MM.1S (cell line): ENCODE results near the gene PCDH9.

Source experiments
- CTCF ChIP-seq: fragments of 300-600 bp; sonication (generic); IDR thresholded peaks from 2 replicates; pipeline ENCODE4 v1.5.1; 2016; ENCODE audit warnings: antibody characterized with exemption, low read length, mixed read lengths
- EZH2 ChIP-seq: fragments of 300-600 bp; sonication (generic); optimal IDR thresholded peaks from 2 replicates; pipeline ENCODE3; 2017; ENCODE audit warnings: low read depth, mild to moderate bottlenecking, antibody characterized with exemption, low read length, mixed read lengths
- EZH2phosphoT487 ChIP-seq: fragments of 300-600 bp; sonication (generic); IDR thresholded peaks from 2 replicates; pipeline ENCODE4 v1.6.1; 2018; ENCODE audit warnings: antibody characterized with exemption, low read length

- TF ChIP-seq CTCF (no peak), EZH2phosphoT487 (no peak), EZH2 (no peak)
These were observed 574.2 kb downstream of the PCDH9 start for GRCh38 chr13:66655847-66656454.
